ENCODE data around the gene NSFL1C.

DNA sequence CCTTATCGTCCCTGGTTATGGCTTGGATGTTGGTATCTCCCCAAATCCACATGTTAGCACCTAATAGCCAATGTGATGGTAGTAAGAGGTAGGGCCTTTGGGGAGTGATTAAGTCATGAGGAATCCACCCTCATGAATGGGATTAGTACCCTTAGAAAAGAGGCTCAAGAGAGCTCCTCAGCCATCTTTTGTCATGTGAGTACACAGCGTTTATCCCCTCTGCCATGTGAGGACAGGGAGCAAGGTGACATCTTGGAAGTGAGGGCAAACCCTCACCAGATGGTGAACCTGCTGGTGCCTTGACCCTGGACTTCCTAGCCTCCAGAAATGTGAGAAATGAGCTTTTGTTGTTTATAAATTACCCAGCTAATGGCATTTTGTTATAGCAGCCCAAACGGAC, 40.6 kb upstream of the NSFL1C start:
- TF ChIP-seq, protein P1, sequence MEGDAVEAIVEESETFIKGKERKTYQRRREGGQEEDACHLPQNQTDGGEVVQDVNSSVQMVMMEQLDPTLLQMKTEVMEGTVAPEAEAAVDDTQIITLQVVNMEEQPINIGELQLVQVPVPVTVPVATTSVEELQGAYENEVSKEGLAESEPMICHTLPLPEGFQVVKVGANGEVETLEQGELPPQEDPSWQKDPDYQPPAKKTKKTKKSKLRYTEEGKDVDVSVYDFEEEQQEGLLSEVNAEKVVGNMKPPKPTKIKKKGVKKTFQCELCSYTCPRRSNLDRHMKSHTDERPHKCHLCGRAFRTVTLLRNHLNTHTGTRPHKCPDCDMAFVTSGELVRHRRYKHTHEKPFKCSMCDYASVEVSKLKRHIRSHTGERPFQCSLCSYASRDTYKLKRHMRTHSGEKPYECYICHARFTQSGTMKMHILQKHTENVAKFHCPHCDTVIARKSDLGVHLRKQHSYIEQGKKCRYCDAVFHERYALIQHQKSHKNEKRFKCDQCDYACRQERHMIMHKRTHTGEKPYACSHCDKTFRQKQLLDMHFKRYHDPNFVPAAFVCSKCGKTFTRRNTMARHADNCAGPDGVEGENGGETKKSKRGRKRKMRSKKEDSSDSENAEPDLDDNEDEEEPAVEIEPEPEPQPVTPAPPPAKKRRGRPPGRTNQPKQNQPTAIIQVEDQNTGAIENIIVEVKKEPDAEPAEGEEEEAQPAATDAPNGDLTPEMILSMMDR (conservative IDR thresholded peaks at IDR 0.05; ENCODE audit: low read length) = no peak
- no peak for TF ChIP-seq EZH2phosphoT487 (IDR thresholded peaks at IDR 0.05; ENCODE audit: borderline replicate concordance, low read depth, low read length)

Data from OCI-LY7 (cell line).